GM19452 (cell line): Measurements from ENCODE around the gene OR9A2.

Source experiments
- ATAC-seq: cut with Tn5 transposase; IDR thresholded peaks from one replicate; pipeline ENCODE4 v1.9.1; 2021; ENCODE audit not compliant: unreplicated experiment

The OR9A2 gene, protein sequence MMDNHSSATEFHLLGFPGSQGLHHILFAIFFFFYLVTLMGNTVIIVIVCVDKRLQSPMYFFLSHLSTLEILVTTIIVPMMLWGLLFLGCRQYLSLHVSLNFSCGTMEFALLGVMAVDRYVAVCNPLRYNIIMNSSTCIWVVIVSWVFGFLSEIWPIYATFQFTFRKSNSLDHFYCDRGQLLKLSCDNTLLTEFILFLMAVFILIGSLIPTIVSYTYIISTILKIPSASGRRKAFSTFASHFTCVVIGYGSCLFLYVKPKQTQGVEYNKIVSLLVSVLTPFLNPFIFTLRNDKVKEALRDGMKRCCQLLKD

DNA sequence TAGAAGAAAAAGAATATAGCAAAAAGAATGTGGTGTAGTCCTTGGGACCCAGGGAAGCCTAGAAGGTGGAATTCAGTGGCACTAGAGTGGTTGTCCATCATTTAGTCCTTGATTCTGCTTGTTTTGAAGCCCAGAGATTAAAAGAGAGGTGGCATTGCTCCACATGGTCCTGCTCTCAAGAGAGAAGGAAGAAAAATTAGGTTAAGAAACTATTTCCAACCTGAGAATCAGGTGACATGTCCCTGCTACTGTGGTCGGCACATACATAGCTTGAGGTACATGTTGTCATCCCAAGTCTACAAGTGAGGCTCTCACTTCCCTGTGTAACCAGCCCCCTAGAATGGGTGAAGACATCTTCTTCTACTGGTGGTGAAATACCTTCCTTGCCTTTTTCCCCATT is at the start of gene OR9A2:
OR9A2 (minus strand) TSS at position 101 of the 400 bp plus-strand sequence; CDS start at position 101, 0 bp downstream.
- no peak for ATAC-seq

DNA sequence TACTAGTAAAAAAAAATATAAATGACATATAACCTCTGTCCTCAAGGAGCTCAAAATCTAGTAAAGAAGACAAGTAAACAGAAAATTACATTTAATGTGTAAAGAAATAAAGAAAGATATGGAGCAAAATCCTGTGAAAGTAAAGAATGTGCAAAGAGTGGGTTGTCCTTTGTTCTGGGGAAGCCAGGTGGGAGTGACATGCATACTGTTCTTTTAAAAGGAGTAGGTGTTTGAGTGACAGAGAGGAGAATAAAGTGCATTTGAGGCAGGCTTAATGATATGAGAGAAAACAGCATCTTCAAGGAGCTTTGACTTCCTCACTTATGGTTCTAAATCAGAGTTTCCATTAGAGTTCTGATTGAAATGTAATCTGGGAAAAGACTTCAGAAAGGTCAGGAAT is 47.2 kb upstream of the OR9A2 start:
- no peak for ATAC-seq

DNA sequence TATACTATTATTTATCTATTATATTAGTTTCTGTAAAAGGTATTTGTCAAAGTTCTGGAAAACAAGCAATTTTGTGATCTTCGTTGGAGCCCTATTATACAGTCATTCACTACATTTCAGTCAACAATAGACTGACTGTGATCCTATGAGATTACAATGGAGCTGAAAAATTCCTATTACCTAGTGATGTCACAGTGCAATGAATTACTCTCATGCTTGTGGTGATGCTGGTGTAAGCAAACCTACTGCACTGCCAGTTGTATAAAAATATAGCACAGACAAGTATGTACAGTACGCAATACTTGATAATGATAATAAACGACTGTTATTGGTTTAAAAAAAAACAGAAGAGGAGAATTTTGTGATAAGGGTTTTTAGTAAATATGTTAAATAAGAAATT is 46.6 kb upstream of the OR9A2 start:
- no peak for ATAC-seq

DNA sequence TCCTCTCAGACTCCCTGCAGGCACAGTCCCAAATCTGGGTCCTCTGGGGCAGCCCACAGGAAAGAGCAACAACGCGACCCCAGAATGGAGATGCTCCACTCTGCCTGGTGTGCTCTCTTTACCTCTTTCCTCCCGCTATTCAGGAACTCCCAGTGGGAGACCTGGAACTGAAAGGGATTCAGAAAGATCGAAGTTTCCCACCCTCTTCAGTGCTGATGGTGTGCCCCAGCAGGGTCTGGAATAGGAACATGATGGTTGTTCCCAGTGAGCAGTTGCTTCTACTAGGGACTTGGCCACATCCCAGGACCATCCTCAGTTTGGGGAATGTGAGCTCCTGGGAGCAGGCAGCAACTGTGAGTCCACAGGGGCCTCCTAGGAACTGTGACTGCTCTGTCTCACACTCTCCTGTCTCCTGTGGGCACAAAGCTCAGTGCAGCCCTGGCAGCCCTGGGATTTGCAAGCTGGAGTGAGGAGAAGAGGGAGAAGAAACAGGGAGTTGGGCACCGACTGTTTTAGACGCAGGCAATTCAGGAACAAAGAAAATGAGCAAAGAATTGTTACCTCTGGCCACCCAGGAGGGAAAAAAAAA is 43.1 kb upstream of the OR9A2 start:
- ATAC-seq = no peak

DNA sequence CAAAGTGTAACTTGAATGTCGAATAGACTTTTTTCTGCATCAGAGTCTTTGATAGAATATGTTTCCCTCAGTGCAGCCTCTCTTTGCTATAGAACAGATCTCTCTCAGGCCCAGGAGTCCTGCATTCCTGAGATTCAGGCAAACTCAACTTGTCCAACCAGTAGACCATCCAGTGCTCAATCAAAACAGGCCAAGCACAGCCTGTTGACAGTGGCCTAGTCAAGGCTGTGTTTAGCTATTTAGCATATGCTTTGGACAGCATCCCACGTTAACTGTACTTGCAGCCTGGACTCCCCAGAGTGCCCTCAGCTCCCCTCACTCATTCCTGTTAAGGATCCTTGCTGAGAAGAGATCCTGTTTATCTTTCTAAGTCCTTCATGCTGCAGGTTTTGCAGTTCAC is 41.5 kb upstream of the OR9A2 start:
- no peak for ATAC-seq

DNA sequence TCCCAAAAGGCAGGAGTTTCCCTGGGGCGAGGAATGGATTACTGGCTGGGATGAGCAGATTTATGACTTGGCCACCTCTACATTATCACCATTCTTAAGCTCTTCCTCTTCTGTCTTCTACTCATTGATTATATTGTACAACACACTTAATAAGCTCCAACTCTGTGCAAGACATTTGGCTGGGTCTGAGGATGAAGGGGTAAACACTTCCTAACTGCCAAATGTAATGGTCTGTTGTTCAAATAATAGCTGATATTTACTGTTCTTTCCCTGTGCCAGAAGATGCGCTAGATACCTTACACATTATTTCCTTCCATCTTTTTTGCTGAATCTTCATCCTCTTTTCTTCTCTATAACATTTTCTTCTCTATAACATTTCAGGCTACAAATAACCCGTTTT is 36.8 kb upstream of the OR9A2 start:
- no peak for ATAC-seq

DNA sequence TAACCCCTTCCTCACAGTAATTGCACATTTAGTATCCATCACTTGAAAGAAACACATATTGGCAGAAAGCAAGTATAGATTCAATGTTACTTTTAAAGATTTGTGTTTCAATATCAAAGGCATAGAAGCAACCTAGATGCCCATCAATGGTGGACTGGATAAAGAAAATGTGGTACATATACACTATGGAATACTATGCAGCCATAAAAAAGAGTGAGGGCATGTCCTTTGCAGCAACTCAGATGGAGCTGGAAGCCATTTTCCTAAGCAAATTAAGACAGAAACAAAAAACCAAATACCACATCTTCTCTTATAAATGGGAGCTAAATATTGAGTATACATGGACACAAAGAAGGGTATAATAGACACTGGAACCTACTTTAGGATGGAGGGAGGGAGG is 28.8 kb upstream of the OR9A2 start:
- ATAC-seq = no peak

DNA sequence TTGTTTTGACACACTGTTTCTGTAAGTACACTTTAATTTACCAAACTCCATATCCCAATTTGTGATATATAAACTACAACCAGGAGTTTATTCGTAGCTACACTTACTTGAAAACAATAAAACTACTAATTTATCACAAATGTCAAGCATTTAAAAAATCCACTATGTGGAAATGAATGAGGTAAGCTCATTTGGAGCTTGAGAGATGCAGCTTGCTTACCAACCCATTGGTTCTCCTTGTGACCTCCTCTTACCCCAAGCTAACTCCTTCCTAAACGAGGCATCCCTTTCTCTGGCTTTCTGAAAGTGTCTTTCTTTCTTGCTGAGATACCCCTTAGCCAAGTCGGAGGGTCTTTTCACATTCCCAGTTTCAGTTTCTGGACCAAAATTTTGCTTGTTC is 27.7 kb upstream of the OR9A2 start:
- no peak for ATAC-seq

DNA sequence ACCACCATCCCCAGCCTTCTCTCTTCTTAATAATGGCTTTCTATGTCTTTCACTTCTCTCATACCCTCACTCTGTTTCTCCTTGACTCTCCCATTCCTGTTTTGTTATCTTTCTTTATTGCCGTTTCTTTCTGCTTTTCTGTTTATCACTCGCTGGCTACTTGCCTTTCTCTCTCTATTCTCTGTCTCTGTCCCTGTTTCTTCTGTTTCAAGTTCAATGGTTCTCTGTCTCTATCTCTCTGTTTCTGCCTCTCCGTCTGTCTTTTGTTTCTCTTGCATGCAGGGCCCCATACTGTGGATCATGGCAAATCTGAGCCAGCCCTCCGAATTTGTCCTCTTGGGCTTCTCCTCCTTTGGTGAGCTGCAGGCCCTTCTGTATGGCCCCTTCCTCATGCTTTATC is 25.1 kb upstream of the OR9A2 start, which contains the start of gene OR6V1:
OR6V1 (plus strand) TSS at position 301 of the 400 bp plus-strand sequence; CDS start at position 301, 0 bp downstream.
- ATAC-seq = no peak

DNA sequence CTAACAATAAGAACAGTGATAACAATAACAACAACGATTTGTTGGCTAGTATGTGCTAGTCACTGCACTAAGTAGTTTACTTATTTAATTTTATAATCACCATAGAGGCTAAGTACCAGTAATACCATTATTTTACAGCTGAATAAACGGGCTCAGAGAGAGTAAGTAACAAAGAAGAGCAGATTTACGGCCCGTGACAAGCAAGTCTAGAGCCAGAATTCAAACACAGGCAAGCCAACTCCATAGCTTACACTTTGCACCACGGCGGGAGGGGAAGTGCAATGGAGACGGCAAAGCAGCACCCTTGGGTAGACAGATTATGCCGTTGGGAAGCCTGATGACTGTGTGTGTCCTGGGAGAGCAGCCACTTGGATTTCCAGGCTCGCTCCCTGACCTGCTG is 24.0 kb upstream of the OR9A2 start:
- ATAC-seq = no peak

DNA sequence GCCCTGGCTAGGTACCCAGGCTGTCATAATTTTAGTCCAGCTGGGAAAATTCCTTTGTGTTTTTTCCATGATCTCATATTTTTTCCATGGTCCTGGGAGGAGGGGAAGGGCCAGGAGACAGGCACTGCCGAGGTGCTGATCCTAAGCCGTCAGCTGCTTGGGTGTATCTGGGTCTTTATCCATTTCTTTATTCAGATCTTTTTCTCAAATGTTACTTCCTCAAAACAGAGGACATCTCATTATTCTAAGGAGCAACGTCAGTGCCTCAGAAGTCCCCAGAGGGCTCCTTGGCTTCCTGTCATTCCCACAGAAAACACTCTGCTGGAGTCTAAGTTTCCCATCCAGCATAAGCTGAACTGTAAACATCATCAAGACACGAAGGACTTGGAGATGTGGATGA is 22.4 kb upstream of the OR9A2 start:
- no peak for ATAC-seq

DNA sequence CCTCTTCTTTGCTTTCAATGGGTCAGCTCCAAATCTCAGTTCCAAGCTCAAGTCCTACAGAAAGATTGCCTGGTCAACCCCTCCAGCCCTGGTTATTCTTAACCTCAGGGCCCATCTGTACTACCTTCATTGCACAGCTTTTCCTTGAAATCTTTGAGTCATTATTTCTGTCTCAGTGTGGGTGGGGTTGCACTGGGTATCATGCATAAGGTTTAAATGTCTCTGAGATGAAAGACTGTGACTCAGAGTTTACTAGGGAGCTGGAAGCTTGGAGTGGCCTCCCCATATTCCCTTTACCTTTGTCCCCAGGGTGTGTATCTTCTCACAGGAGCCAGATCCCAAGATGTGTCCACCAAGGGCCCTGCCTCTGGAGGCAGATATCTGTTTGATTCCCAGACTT is 21.9 kb upstream of the OR9A2 start:
- no peak for ATAC-seq

DNA sequence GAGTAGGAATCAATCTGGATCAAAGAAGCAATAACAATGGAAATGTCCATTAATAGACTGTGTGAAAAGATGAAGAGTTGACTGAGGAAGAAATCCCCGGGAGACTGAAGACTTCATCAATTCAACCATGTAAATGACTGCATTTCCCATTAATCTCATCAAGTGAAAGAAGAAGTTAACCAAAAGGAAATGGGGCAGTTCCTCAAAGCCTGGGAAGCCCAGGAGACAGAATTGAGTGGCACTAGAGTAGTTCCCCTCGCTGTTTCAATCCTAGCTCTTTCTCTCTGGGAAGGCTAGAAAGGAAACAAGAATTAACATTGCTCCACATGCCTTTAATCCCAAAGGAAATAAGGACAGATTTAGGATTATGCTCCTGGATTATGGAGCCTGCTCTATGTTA is 20.4 kb upstream of the OR9A2 start:
- ATAC-seq = no peak

DNA sequence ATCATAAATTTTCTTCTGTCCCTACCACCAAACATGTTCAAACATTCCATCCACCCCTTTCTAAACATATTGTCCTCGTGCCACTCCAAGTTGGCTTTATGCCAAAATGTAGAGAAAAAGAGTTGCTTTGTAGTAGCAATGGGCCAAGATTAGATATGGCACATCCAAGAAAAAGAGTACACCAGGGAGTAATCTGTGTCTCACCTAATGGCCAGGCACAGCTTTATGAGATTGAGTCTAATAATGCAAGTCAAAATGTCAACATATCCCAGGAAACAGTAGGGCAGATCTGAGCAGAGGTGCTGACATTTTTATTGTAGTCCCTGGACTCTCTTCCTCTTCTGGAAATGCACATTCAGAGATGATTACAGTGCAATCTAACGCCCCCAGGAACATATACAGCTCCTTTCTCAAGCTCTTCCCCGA is 19.5 kb upstream of the OR9A2 start:
- ATAC-seq = no peak

DNA sequence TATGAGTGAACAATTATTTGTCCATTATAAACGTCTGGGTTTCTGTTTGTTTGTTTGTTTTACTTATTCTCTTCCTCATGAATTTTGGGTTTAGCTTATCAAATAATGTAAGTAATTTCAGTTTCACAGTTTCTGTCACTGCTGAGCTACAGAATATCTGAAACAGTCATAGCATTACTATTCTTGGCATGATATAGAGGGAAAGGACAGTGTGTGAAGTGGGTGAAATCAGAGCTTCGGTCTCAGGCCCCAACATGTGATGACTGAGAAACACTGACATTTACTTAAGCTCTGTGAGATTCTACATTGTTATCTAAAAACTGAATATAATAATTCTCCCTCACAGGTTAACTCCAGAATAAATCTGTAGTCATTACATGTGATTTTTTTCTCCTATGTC is 16.5 kb upstream of the OR9A2 start:
- ATAC-seq = no peak

DNA sequence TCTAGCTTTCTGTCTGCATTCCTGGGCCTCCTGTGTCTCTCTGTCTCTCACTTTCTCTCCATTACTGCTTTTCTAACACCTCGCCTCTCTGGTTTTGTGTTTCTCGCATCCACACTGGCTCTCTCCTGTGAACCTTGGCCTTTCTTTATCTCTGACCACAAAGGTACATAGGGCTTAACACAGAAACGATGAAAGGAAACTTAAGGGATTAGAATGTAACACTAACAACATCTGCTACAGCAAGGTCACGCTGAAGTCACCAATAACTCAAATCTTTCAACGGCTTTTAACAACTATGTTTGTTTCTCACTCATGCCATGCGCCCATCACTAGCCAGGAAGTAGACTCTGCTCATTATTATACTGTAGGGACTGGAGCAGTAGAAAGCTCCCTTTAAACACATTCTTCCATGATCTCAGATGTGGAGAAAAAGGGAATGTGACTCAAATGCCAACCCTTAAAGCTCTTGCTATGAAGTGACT is 15.9 kb upstream of the OR9A2 start:
- no peak for ATAC-seq

DNA sequence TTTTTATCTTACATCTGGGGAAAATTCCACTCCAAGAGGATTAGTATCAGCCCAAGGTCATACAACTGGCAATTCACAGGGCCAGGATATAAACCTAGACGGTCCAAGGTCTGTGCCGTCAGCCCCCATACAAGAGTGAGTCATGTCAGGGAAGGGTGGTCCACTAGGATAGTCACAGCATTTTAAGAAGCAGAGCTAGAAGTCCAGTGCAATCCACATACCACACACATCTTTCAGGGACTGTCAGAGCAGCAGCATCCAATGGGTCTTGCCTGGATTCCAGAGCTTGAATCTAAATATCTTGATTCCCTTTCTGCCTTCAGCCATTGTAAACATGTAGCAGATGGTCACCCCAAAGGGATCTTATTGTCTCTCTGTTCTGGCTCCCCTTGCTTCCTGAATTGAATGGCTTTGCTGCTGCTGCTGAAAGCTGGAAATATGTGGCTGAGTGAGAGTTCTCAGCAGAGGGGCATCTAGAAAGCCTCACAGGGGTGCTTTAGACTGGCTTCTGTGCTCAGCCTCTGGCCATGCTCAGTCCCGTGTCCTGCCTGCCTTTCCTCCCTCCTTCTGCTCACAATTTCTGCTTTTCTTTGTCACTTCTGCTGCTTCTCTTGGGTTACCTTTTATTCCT is 15.3 kb upstream of the OR9A2 start:
- no peak for ATAC-seq

DNA sequence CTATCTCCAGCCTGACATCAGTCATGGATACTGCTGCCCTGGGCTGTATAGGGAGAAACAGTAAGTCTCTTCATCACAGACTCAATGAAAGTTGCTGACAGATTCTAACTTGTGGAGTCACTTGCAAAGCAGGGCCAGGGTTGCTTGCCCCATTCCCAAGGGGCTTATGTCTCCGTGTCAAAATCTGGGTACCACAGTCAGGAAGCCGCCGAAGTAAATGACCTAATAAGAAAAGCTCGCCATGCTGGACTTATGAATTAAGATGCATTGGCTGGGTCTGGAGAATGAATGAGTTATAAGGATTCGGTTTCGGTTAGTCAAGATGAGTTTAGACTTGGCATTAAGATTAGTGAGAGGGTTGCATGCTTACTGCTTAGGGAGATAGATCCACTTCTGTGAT is 14.4 kb upstream of the OR9A2 start:
- no peak for ATAC-seq

DNA sequence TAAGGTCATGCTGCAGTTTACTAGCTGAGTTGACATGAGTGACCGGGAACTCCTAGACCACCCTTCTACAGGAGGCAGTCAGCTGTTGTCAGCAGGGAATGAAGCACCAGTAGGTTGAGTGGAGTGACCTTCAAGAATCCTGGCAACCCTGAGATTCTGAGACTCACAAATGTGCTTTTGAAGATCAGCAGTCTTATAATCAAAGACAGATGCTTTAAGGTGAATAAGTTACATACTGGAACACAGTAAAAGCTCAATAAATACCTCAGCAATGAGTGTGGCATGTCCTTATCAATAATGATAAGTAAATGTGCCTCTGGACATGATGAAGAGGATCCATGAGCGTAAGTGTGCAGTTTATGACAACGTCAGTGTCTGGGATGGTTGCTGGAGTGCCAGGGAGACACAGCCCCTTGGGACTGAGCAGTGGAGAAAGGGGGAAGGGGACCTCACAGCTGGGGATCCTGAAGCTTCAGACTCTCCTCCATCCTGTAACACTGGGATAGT is 13.3 kb upstream of the OR9A2 start:
- ATAC-seq = no peak

DNA sequence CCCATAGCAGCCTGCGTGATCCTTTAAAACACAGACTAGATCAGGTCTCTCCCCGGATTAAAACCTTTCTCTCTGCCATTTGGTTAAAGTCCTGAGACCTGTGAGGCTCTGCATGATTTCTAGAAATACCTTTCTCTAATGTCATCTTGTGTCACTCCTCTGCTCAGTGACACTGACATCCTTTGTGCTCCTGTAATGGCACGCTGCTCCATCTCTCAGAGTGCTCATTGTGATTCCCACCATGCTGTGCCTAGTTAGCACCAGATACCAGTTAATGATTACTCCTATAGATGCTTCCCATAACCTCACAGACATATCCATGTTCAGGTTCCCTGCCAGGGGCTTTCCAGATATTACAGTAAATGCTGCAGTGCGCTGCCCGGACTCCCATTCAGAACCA is 11.7 kb upstream of the OR9A2 start:
- no peak for ATAC-seq

DNA sequence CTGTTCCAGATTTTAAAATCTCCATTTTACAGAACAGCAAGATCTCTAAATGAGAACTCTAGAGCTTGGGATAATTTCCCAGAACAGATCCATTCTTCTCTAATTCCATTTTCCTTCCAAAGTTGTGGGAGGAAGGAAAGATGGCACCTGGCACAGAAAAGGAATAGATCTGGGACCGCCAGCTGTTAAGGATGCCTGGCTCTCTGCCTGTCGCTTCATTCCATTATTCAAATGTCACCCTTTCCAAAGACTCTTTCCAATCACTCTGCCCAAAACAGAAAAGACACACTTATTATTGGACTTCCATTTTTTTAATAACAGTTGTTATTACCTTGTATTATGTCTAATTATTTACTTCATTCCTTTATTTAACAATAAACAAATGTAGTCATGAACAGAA is 751 bp upstream of the OR9A2 start:
- ATAC-seq = no peak

DNA sequence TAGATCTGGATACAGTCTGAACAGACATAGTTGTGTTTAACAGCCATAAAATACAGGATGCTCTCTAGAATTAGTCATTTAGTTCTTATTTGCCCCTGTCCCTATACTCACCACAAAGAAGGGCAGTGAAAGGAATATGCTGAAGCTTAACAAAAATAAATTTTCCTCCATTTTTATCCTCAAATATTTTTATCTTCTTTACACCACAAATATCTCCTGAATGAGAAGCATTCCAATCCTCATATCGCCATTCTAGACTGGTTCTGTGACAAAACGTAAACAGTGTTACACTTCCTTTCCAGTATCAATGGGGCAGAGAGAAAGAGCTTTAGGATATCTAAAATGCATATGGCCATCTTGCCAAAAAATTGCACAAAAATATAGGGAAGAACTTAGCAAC is 1.6 kb downstream of the OR9A2 start:
- ATAC-seq = no peak
